Activated T-helper 17 cell treated with anti-CD3 and anti-CD28 coated beads, Interleukin-2, amount 50 U/mL, for 72 hours (primary cell): ENCODE data around the gene ZNF223. TPM values are rescaled to one million over a fixed set of nuclear protein-coding genes. Genes with fewer than 3 reads are reported as not detected.

Experiments used
- ATAC-seq: fragments of 150-1000 bp; cut with Tn5 transposase; replicated peaks from 2 replicates; pipeline ENCODE4 v1.10.0; 2021; ENCODE audit warnings: mild to moderate bottlenecking, moderate library complexity
- H3K27ac Mint-ChIP-seq: one replicate; pipeline ENCODE4 v1.8.0; 2022; ENCODE audit warnings: mixed read lengths
- H3K27me3 Mint-ChIP-seq: one replicate; pipeline ENCODE4 v1.8.0; 2022; ENCODE audit warnings: mixed read lengths
- H3K36me3 Mint-ChIP-seq: one replicate; pipeline ENCODE4 v1.8.0; 2022; ENCODE audit warnings: low read depth, mild to moderate bottlenecking, mixed read lengths
- H3K4me1 Mint-ChIP-seq: one replicate; pipeline ENCODE4 v1.8.0; 2022; ENCODE audit warnings: mixed read lengths
- H3K4me3 Mint-ChIP-seq: one replicate; pipeline ENCODE4 v1.8.0; 2022; ENCODE audit warnings: mild to moderate bottlenecking, mixed read lengths
- H3K9me3 Mint-ChIP-seq: one replicate; pipeline ENCODE4 v1.8.0; 2022; ENCODE audit warnings: mixed read lengths
- total RNA-seq, 2 donors: library from RNA; stranded (reverse); gene quantifications; one replicate each; pipeline ENCODE4 v1.2.3, GENCODE V29; 2022

Gene ZNF223
- total RNA-seq, 2 donors from 2014 or later = 2.5 TPM; not detected in 1

- Mint-ChIP-seq H3K27me3 (no peaks in the 10 kb centered on the region), H3K4me1 (peaks cover 5% of the 10 kb centered on the region), H3K36me3 (peaks cover 38% of the 10 kb centered on the region), H3K27ac (no peak overlapping the region), H3K4me3 (no peak overlapping the region), H3K9me3 (peaks cover 32% of the 10 kb centered on the region)
- ATAC-seq = no peak
Measured at GRCh38 chr19:44109458-44109857, 57.6 kb downstream of the ZNF223 start.

- Mint-ChIP-seq H3K27ac (no peak overlapping the region), H3K4me1 (peaks cover 5% of the 10 kb centered on the region), H3K4me3 (peak overlapping the region; percentile 96), H3K27me3 (no peaks in the 10 kb centered on the region), H3K36me3 (peaks cover 20% of the 10 kb centered on the region), H3K9me3 (peaks cover 22% of the 10 kb centered on the region)
- ATAC-seq = no peak
Measured at GRCh38 chr19:44111910-44112463, 60.2 kb downstream of the ZNF223 start.

GRCh38 chr19:44112802-44113137, 60.9 kb downstream of the ZNF223 start:
- no peaks in the 10 kb centered on the region for H3K27me3 Mint-ChIP-seq
- H3K4me1 Mint-ChIP-seq = peaks cover 5% of the 10 kb centered on the region
- H3K4me3 Mint-ChIP-seq = peak overlapping the region; percentile 96
- H3K9me3 Mint-ChIP-seq = peaks cover 14% of the 10 kb centered on the region
- peak overlapping the region; percentile 88 for H3K27ac Mint-ChIP-seq
- peaks cover 13% of the 10 kb centered on the region for H3K36me3 Mint-ChIP-seq
- no peak for ATAC-seq

- peaks cover 8% of the 10 kb centered on the region for H3K36me3 Mint-ChIP-seq
- H3K4me3 Mint-ChIP-seq = peak within 1 kb of the TSS; percentile 96
- peaks cover 9% of the 10 kb centered on the region for H3K9me3 Mint-ChIP-seq
- peak within 1 kb of the TSS; percentile 88 for H3K27ac Mint-ChIP-seq
- H3K27me3 Mint-ChIP-seq = no peaks in the 10 kb centered on the region
- H3K4me1 Mint-ChIP-seq = peaks cover 5% of the 10 kb centered on the region
- ATAC-seq = peak; percentile 92
Measured at GRCh38 chr19:44113138-44113783, 61.4 kb downstream of the ZNF223 start, which contains the start of gene ZNF225. Gene ZNF225, plus strand, starts transcription at chr19:44113399. Its CDS starts 2,429 bp downstream, at chr19:44115828.

DNA sequence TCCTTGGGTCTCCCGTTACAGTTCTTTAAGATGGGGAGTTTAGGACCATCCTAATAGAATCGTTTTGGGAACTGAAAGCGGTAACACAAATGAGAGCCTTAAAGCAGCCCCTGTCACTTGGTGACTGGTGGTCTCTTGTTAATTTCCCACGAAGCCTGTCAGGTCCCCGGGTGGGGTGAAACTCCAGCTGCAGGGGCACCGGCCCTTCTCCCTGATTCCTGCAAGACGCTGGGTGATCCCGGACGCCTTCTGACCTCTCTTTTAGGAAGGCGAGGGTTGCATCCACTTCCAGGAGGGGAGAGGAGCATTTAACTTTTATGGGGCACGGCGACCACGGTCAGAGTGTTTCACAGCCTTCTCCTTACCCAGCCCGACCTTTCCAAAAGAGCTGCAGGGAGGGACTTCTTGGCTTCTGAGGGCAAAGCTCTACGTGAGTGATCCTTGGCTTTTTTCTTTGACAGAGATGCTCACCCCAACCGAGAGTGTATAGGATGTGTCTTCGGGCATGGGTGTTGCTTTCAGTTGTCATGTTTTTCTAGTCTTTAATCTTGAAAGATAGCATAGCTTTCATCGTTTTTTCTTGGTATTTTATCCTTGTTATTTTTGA, 62.1 kb downstream of the ZNF223 start:
- Mint-ChIP-seq H3K9me3 (peaks cover 9% of the 10 kb centered on the region), H3K4me3 (peak overlapping the region; percentile 96), H3K36me3 (peaks cover 7% of the 10 kb centered on the region), H3K27me3 (no peaks in the 10 kb centered on the region), H3K27ac (peak overlapping the region; percentile 88), H3K4me1 (peaks cover 5% of the 10 kb centered on the region)
- peak; percentile 27 for ATAC-seq

Other genes starting within 250 kb of the ZNF223 start
- 1 to 10 TPM in 1 of 2 donors, under 1 TPM in 1; 0.73 to 6.6 TPM for gene LYPD5, start 249.6 kb upstream of the ZNF223 start, total RNA-seq
- gene ZNF283, start 224.7 kb upstream of the ZNF223 start, total RNA-seq = 10 to 100 TPM in 1 of 2 donors, 1 to 10 TPM in 1; 7.7 to 12.3 TPM
- 1 to 10 TPM; 1.5 to 2.1 TPM for gene ZNF404, start 168.1 kb upstream of the ZNF223 start, total RNA-seq
- 10 to 100 TPM; 10.7 to 17.8 TPM for gene ZNF45, start 116.8 kb upstream of the ZNF223 start, total RNA-seq
- 1 to 10 TPM; 1.2 to 4.2 TPM for gene ZNF221, start 100.8 kb upstream of the ZNF223 start, total RNA-seq
- 1 to 10 TPM; 3.6 to 9.7 TPM for gene ZNF155, start 67.8 kb upstream of the ZNF223 start, total RNA-seq
- gene ZNF230, start 49.1 kb upstream of the ZNF223 start, total RNA-seq = 1 to 10 TPM; 4.5 to 5.0 TPM
- gene ZNF222, start 26.7 kb upstream of the ZNF223 start, total RNA-seq = 1 to 10 TPM; 1.6 to 3.6 TPM
- gene ZNF284, start 20.1 kb downstream of the ZNF223 start, total RNA-seq = 1 to 10 TPM; 1.2 to 3.6 TPM
- gene ZNF224, start 42.3 kb downstream of the ZNF223 start, total RNA-seq = 10 to 100 TPM; 17.5 to 29.5 TPM
- 1 to 10 TPM; 1.5 to 3.5 TPM for gene ZNF225, start 61.4 kb downstream of the ZNF223 start, total RNA-seq
- gene ZNF234, start 89.5 kb downstream of the ZNF223 start, total RNA-seq = 10 to 100 TPM in 1 of 2 donors, 1 to 10 TPM in 1; 4.9 to 10.9 TPM
- gene ZNF226, start 113.1 kb downstream of the ZNF223 start, total RNA-seq = 10 to 100 TPM in 1 of 2 donors, 1 to 10 TPM in 1; 9.2 to 14.5 TPM
- gene ZNF227, start 160.5 kb downstream of the ZNF223 start, total RNA-seq = 10 to 100 TPM; 16.7 to 25.7 TPM
- under 1 TPM in 1 of 2 donors, not detected in 1; 0.19 TPM for gene ZNF233, start 207.8 kb downstream of the ZNF223 start, total RNA-seq